NCI-H2107 (cell line): ENCODE measurements around the gene ITK.

ENCODE experiments used
- DNase-seq: peaks from one replicate; lab custom pipeline; 2025; lab: John Stamatoyannopoulos, UW

ITK gene

DNA sequence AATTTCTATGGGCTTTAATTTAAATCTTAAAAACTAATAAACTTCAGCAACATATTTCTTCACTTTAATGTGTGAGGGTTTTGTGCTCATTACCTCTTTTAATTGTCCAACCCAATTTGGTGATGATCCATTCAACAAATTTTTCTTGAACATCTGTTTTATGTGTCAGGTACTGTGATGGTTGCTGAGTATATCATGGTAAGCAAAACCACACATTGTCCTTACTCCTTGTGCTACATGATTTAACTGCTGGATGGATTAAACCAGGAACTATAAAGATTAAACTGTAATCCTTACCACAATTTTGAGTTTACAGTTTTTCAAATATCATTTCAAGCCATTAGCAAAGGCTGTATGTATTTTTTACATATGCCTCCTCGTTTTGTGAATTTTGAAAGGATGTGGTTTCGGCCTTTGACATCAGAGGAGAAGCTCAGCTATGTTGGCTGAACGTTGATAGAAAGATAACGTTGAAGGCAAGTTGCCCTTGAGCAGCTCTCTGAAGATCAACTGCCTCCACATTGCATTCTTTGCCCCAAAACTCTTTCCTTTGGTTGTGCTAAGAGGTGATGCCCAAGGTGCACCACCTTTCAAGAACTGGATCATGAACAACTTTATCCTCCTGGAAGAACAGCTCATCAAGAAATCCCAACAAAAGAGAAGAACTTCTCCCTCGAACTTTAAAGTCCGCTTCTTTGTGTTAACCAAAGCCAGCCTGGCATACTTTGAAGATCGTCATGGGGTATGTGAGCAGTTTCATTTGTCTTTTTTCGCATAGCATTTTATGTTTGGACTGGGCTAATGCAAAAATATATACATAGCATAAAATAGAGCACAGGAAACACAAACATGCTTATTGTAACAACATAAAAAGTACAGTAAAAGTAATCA is at the start of gene ITK:
TSS of gene ITK (plus strand) at position 467 of the 891 bp plus-strand sequence. CDS start at position 605, 138 bp downstream.
- no peak for DNase-seq

DNA sequence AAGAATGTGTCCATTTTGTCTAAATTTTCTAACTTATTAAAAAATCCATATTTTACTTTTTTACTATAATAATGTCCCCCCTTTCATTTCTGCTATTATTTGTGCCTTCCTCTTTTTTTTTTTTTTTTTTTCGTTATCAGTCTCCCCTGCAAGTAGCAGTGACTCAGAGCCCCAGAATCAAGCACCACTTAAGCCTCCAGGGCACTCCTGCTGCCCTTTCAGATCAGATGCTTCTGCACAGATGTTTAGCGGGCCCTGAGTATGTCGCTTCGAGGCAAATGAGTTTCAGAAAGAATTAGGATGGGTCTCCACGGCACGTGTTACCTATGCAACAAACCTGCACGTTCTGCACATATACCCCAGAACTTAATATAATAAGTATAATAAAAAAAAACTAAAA is 49.7 kb upstream of the ITK start:
- DNase-seq = no peak

DNA sequence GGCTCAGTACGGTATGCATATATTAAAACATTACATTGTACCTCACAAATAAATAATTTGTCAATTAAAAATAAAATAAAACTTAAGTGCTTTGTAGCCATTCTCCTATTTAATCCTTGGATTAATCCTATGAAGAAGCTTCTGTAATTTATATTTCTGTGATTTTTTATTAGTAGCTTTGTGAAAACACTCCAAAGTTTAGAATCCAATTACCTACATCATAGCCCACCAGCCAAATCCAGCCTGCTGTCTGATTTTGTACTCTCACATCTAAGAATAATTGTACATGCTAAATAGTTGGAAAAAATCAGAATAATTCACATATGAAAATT is 48.4 kb upstream of the ITK start:
- DNase-seq = no peak

DNA sequence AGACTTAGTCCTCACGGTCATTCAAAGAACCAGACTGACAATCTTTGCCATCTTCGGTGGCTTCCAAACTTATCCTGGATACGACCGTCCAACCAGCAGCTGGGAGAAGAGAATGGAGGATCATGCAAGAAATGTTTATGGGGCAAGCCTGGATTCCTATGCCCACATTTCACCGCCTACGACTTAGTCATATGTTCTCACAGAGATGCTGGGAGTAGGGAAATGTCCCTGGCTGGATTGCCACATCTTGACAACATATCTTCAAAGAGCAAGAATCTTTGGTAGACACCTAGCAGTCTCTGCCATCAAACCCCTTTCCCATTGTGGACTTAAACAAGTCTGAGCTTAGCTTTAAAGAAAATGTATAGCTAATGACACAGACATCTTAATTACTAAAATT is 42.9 kb upstream of the ITK start:
- DNase-seq = no peak

DNA sequence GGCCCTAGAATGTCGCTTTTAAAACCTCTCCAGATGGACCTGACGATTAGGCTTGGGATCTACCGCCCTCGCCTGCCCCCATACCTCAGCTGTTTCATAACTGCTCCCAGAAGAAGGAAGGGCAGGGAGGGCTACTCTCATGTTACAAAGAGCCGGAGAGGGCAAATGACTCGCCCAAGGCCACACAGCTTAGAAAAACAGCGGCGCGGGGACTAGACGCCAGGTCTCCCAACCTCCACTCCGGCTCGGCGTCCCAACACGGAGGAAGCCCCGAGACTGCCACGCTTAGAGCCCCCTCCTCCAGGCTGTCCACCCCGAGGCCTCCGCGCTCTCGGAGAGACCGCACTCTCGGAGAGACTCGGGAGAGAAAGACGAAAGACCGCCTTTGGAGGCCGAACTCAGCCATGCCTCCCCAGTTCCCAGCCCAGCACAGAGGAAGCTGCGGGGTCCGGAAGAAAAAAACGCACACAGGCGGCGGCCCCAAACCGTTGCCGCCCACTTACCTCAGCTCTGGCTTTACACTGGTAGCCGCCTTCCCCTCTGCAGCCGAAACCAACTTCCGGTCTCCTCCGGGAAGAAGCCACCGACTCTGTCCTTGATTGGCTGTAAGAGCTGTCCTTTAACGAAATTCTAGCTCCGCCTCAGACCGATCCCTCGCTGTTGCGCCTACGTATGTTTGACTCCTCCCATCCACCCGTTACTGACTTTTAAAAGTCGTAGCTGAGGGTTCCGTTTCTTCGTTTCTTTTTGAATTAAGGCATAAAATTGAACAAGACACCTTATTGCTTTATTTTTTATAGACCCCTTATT is 38.1 kb upstream of the ITK start, which contains the start of gene MED7:
TSS of gene MED7 (minus strand) at position 549 of the 810 bp plus-strand sequence. CDS start 3,434 bp downstream, outside the sequence.
- peak; percentile 77 for DNase-seq

DNA sequence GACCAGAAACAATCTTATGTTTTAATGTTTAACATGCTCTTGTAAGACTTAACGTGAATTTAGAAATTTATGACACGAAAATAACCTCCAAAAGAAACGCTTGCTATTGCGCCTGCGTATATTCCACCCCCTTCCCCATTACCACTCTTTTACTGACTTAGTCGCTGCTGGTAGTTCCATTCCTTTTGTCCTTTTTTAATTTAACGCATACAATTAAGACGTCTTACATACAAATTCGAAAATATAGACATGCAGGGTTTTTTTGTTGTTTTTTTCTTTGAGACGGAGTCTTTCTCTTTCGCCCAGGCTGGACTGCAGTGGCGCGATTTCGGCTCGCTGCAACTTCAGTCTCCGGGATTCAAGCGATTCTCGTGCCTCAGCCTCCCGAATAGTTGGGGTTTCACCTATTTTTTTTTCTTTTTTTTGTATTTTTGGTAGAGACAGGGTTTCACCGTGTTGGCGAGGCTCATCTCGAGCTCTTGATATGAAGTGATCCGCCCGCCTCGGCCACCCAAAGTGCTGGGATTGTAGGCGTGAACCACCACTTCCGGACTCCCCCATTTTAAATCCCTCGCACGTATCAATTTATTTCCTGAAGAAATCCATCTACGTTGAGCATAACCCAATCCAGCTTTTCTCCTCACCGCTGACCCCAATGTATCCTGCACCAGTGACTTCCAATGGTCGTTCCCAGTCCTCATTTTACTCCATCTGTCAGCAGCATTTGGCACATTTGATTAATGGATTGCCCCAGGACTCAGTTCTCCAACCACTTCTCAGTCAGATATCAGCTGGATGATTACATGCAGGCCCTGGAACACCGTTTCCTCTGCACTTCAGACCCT is 37.3 kb upstream of the ITK start:
- no peak for DNase-seq

DNA sequence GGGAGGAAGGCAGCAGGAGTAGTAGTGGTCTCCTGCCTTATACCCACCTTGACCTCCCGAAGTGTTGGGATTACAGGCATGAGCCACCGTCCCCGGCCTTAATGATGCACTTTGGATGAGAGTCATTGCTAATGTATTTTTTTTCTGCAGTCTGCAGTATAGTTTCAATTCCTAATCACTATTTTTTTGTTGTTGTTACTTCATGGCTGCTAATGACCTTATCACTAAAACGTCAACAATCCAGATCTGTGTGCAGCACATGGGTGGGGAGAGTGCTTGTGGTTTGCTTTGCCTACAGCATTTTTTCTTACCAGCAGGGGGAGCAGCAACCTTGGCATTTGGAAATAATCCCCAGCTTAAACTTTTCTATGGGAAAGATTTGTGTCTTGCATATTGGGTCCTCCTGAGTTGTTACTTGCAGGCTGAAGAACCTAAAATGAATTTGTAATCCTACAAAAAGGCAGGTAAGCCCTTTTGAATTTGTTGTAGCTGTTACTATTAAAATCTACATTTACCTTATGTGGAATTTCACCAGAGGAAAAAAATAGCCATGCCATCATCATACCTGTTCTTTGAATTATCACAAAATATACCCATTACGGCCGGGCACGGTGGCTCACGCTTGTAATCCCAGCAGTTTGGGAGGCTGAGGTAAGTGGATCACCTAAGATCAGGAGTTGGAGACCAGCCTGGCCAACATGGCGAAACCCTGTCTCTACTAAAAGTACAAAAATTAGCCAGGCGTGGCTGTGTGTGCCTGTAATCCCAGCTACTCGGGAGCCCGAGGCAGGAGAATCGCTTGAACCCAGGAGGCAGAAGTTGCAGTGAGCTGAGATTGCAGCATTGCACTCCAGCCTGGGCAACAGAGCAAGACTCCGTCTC is 31.7 kb upstream of the ITK start:
- DNase-seq = peak; percentile 15

DNA sequence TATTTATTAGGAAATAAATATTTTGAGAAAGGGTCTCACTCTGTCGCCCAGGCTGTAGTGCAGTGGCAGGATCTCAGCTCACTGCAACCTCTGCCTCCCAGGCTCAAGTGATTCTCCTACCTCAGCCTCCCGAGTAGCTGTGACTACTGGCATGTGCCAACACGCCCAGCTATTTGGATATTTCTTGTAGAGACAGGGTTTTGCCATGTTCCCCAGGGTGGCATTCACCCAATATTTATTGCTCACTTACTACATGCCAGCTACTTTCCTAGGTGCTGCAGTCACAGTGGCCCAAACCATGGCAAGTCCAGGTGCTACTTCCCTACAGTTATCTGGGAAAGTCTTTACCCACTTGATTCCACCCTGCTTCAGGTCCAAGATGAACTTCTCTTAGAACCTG is 29.6 kb upstream of the ITK start:
- no peak for DNase-seq

DNA sequence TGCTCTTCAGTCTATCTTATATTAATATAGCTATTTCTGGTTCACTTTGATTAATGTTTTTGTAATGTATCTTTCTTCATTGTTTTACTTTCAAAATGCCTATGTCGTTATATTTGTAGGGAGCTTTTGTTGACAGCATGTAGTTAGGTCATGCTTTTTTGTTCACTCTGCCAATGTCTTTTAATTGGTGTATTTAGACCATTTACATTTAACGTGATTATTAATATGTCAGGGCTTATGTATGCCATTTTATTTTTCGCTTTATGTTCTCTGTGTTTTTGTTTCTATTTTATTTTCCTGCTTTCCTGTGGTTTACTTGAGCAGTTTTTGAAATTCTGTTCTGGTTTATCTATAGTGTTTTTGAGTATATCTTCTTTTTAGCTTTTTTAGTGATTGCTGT is 25.3 kb upstream of the ITK start:
- DNase-seq = no peak

DNA sequence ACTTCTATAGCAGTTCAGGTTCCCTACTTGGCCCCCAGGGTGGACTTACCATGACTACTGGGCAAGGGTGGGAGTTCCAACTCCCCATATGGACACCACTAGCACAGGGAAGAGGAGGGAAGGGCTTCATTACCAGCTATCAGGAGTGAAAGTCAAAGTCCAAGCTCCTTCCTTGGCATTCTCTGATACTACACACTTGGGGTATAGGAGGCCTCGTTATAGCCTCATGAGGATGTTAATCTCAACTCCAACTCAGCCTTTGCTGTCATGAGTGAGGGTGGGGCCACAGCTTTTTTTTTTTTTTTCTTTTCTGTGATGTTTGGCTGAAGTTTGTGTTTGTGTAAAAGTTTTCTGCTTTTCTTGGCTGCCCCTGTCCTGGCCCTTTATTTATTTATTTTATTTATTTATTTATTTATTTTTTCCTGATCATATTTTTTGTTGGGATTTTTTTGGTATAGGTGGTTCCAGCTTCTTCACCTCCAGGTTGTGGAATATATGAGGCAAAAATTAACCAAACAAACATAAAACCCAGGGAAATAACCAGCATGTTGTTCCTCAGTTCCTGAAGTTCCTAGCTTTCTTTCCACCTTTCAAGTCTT is 23.2 kb upstream of the ITK start:
- no peak for DNase-seq

DNA sequence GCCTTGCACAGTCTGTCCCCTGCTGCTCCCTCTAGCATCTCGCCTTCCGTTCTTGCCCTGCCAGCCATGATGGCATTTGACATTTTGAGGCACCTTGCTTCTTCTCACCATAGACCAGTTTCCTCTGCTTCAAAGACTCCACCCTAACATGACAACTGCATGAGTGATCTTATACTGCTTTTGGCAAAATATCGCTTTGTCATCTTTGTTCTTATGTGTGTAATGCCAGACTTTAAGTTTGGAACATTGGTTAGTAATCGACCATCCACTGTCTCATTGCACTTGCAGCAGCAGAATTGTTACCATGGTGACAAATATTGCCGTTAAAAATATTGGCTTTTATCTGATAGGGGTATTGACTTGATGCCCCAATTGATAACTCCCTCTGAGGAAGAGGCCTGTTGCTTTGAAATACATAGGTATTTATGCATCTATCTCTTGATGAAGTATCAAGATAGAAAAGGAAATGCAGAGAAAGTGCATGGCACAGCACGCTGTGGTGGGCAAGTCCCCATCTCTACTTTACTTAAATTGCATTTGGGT is 21.4 kb upstream of the ITK start:
- no peak for DNase-seq

DNA sequence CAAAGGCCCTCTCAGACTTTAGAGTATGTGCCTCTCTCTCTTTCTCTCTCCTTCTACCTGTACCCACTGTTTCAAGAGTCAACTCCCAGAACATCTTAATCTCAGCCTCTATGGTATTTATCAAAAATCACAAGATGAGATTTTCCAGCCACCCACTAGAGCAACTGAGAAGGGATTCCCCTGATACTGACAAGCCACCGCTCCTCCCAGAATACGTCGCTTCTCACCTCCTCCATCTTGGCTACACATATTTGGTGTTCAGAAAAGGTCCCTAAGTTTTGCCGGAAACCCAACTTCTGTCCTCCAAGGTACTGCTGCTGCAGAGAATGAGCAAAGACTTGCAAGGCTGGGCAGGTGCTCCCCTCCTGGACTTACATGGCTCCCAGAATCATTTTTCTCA is 20.6 kb upstream of the ITK start:
- no peak for DNase-seq

DNA sequence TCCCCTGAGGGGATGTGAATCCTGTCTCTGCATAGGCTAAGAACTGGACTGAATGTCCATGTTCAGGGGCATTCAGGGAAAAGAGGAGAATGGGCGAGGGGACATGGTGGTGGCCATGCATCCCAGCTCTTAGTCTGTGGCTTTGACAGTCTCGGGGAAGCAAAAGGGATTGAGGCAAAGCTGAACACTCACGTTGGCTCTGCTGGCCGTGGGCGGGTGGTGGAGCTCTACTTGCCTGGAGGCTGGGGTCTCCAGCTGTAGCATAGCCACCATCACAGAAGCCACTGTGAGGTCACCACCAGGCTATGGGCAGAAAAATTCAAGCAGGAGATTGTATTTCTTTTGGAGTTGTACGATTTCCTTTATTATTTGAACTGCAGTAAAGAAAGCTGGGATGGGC is 18.6 kb upstream of the ITK start:
- DNase-seq = no peak

DNA sequence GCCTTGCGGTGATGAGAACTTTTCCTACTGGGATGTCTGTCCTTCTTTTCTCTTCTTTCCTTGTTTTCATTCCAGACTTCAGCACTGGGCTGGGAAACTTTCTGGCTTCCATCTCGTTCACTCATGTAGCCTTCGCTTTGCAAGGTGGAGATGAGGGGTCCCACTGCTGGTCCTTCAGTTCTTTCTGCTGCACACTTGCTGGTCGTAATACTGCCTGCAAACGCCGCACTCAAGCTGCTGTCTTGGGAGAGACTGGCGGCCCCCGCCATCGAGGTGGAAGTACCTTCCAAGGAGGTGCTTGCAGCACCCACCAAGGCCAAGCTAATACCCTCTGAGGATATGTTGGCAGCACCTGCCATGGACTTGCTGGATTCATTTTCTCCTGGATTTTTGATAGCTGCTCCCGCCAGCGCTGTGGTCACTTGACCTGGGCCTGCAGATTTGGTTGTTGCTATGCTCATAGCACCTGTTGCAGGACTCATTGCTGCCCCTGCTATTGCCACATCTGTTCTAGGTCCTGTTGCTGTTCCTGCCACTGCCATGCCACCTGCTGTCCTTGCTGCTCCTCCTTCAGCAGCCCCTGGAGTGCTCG is 17.6 kb upstream of the ITK start:
- DNase-seq = no peak

DNA sequence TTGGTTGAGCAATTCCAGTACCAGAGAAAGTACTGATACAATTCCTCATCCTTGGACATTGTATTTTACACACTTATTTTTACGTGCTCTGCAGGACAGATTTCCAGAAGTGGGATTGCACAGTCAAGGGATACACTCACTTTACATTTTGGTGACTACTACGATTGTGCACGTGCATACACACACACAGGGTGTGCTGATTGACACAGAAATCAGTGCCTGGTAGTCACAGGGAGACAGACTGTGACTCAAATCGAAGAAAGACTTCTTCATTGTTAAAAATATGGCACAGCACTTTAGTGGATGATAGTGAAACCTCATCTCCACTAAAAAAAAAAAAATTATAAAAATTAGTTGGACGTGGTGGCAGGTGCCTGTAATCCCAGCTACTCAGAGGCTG is 16.1 kb upstream of the ITK start:
- DNase-seq = no peak

DNA sequence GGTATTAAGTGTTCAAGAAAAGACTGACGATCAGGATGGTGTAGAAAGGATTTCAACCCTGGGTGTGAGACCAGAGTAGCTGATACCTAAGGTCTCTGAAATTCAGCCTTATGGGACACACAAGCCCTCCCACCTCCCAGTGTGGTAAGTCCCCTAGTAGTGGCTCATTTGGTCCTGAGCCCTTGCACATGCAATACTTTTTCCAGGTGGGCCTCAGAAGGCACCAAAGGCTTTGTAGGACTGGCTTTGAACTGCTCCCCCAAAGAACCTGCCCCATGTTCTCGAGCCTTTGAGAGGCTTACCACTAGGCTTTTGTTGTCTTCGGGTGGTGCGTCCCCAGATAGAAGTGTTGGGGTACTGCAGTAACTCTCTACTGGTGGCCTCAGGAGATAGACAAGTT is 15.4 kb upstream of the ITK start:
- DNase-seq = no peak

DNA sequence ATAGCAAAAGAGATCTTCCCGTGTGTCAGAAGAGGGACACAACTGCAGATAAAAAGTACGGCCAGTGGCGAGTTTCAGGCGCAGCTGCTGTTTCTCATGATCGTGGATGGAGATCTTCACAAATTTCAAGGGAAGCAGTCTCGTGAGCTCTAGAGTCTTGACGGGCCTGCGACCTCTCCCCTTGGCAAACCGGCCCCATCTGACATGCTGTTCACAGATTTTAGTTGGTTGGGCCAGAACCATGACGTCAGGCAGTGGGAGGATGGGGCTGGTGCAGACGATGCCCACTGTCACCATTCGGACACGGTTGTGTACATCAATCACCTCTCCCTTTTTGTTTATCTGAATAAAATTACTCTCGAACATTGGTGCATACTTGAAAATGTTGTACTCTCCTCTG is 15.0 kb upstream of the ITK start:
- no peak for DNase-seq

DNA sequence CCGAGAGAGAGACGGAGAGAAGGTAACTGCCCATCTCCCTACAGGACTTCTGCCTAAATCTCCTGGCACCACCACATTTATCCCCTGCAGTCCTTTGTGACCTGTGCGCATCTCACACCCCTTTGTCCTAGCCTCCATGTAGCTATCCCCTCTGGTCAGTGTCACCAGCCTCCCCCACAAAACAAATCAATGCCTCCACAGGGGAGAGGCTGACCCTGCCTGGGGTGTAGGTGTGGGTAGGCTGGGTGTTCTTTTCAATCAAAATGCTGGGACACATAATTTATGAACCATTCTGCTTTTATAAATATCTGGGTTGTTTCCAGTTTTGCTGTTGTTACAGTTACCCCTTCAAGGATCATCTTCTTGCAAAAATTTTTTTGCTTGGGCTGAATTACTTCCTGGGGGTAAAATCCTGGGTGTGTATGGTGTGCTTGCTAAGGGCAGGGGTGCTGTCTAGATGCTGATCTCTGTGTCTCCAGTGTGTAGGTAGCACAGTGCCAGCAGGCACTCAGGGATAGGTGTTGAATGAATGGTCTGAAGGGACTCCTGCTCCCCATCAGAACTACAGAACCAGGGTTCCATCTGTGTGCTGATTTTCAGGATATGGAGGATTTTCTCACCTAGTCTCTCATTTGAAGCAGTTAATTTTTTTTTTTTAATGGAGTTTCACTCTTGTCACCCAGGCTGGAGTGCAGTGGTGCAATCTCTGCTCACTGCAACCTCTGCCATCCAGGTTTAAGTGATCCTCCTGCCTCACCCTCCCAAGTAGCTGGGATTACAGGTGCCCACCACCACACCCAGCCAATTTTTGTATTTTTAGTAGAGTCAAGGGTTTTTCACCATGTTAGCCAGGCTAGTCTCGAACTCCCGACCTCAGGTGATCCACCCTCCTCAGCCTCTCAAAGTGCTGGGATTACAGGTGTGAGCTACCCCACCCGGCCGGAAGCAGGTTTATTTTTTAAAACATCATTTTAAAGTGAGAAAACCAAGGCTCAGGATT is 14.1 kb upstream of the ITK start, which contains the start of gene GARIN3:
TSS of gene GARIN3 (minus strand) at position 51 of the 1,000 bp plus-strand sequence. CDS start 96 bp downstream, outside the sequence.
- no peak for DNase-seq

DNA sequence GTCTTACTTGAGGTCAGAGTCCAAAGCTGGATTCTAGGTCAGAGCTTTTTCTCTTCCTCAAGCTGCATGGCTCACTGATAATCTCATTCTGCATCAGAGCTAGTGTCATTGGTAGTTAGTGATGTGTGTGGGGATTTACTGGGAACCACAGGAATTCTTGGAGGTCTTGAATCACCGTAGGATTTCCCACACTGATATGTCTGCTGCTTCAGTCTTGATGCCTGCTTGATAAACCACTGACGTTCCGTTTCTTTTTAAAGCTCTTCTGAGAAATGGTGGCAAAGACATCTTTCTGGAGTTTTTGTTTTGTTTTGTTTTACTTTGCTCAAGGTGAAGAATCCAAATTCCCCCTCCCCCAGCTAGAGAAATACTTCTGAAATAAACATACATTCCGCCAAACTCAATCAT is 13.4 kb upstream of the ITK start:
- DNase-seq = no peak
